Middle frontal gyrus (tissue), 1 donor: ENCODE data around the gene ANAPC4.

Source experiments
- DNase-seq: peaks from one replicate; pipeline ENCODE4 v3.0.0-alpha.2; 2015; ENCODE audit warnings: low spot score; ENCODE audit errors: extremely low spot score

The ANAPC4 gene

GRCh38 chr4:25378437-25378743 is 1.3 kb downstream of the ANAPC4 start:
- DNase-seq = no peak

- no peak for DNase-seq
Measured at GRCh38 chr4:25379591-25379990, 2.5 kb downstream of the ANAPC4 start.

DNA sequence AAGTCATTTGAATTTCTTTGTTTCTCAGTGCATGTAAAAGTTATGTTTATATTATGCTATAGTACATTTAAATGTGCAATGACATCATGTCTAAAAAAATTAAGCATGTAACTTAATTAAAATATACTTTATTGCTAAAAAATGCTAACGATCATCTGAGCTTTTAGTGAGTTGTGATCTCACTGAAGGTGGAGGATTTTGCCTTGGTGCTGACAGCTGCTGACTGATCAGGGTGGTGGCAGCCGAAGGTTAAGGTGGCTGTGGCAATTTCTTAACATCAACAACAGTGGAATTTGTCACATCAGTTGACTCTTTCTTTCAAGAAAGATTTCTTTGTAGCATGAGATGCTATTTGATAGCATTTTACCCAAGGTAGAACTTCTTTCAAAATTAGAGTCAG is 6.6 kb downstream of the ANAPC4 start:
- no peak for DNase-seq

DNA sequence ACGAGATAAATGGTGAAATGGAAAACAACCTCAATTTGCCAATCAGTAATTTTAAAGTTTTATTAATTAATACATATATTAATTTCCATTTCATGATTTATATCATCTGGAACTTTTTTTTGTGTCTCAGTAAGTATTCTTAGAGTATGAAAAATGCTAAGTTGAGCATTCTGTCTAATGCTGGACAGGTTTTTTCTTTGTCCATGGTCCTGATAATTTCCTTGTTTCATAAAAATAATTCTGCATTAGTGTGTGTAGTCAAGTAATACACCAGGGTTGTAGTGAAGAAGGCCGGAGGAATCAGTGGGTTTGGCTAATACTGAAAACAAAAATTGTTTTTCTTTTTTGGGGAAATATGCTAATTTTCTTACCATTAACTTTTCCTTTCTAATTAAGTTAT is 9.9 kb downstream of the ANAPC4 start:
- no peak for DNase-seq

GRCh38 chr4:25397305-25397704 is 20.2 kb downstream of the ANAPC4 start:
- DNase-seq = no peak

- DNase-seq = no peak
Measured at GRCh38 chr4:25399510-25399909, 22.4 kb downstream of the ANAPC4 start.

DNA sequence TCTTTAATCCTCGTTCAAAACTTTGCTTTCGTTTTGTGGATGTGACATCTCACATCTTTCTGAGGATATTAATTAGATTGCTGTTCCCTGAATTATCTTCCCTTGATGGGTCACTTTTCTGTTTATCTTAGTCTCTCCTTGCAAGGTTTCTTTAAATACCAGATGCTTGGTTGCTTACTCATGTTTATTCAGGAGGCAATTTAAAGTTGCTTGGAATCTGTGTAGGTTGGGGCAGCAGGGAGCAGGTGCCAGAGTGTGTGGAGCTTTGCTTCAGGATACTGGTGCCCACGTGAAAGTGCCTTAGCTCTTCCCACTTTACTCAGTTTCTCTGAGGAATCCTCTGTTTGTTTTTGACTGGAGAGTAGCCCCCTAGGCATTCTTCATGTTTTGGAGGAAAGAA is 24.0 kb downstream of the ANAPC4 start:
- DNase-seq = no peak

GRCh38 chr4:25402521-25402920 is 25.5 kb downstream of the ANAPC4 start:
- no peak for DNase-seq

- DNase-seq = no peak
Measured at GRCh38 chr4:25403699-25404098, 26.6 kb downstream of the ANAPC4 start.

DNA sequence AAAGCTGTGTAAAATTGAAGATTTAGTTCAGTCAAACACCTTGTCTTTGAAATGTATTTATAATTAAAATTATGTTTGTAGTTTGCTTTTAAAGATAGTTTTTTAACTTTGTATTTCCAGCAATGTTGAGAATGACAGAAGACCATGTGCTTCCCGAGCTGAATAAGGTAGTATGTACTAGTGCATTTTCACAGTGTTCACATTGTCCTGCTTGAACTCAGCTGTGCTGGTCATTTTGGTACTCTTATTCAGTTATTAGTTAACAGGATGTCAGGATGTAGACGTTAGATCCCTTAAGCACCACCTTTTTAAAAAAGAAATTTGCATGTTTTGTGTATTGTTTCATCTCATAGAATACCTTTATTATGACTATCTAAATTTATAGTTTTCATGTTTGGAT is 28.4 kb downstream of the ANAPC4 start:
- DNase-seq = no peak

DNA sequence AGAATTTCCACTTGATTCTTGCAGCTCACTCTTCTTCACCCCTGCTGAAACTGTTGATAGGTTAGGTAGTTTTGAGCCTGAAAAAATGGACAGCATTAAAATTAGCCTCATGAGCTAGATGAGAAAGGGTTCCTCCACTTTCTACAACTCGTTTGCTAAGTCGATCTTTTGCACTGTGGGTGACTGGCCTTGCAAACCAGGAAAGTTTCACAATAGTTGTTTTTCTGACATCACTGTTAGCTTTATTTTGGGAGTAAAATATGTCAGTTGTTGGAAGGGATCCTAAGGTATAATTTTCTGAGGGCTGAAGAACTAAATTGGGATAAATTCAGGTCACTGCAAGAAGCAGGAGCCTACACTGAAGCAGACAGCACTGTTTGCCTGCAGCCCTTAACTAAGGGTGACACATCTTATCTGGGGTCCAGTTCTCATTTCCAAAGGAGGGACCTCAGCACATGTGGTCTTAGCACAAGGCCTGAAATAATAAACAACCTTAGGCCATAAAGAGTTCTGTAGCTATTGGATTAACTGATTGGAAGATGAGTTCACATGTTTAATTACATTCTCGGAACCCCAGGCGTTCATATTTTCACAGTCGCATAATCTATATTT is 29.1 kb downstream of the ANAPC4 start:
- DNase-seq = no peak

GRCh38 chr4:25410820-25411529 is 33.9 kb downstream of the ANAPC4 start:
- DNase-seq = no peak

GRCh38 chr4:25413261-25413660 is 36.2 kb downstream of the ANAPC4 start:
- no peak for DNase-seq

DNA sequence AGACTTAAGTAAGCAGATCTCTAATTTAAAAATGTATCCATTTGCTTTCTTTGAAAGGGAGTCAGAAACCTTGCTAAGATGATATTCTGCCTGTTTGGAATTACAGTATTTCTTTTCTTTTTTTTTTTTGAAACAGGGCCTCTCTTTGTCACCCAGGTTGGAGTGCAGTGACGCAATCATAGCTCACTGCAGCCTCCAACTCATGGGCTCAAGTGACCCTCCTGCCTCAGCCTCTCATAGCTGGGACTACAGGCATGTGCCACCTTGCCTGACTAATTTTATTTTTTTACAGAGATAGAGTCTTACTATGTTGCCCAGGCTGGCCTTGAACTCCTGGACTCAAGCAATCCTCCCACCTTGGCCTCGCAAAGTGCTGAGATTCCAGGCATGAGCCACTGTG is 40.0 kb downstream of the ANAPC4 start:
- DNase-seq = no peak

DNA sequence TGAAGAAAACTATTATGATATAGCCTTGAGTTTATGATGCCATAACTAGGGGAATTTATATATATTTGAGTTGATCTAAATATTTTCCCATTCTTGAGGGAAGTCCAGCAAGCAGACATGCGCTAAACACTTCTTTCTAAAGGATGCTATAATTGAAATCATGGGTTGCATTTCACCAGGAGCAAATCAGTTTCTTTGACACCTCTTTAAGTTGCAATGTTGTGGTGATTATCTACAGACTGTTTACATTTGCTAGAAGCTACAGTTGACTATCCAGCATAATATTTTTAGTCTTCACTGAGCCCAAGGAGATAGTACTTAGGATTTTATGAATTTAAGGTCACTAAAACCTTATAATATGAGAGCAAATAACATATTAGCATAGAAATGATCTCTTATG is 43.9 kb downstream of the ANAPC4 start:
- no peak for DNase-seq

- DNase-seq = no peak
Measured at GRCh38 chr4:25421816-25422525, 44.9 kb downstream of the ANAPC4 start.

GRCh38 chr4:25423548-25423947 is 46.5 kb downstream of the ANAPC4 start:
- no peak for DNase-seq

DNA sequence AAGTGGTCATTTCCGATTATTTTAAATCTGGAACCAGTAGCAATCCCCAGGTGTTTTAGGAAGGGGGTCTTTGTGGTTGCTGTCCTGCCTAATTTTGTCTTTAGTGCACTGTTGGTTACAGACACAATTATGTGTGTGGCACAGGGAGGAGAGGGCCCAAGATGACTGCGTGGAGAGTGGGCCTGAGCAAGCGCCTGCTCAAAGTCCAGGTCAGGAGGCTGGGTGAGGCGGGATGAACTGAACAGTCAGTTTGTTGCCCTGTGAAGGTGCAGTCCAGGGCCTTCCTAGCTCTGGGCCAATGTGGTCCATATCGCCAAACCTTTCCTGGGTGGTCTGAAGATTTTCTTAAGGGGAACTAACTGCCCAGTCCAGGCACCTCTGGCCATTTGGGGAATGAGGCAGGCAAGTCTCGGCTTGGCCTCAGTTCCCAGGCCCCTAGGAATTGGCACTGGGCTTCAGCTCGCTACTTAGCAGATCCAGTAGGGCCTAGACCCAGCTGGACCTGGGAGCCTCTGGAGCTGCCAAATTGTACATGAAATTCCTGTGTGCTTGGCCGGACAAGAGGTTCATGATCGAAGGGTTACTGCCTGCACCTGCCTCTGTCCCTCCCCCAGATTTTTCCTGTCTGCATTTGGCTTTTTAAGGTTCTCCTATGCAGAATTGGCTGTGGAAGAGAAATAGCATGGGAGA is 47.6 kb downstream of the ANAPC4 start:
- DNase-seq = no peak

DNA sequence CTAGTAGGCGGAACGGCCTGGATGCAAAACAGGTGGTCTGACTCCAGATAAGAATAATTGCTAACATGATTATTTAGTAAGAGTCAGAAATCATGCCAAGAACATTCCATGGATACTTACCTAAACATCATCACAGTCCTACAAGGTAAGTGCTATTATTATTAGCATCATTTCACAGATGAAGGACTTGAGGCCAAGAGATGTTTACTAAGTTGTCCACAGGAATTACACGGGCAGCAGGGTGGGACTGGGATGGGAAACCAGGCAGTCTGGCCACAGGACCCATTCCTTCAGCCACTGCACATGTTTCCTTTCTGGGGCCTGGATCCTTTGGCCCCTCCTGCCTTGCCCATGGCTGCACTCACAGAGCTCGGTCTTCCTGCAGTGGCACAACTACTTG is 48.3 kb downstream of the ANAPC4 start:
- DNase-seq = no peak

DNA sequence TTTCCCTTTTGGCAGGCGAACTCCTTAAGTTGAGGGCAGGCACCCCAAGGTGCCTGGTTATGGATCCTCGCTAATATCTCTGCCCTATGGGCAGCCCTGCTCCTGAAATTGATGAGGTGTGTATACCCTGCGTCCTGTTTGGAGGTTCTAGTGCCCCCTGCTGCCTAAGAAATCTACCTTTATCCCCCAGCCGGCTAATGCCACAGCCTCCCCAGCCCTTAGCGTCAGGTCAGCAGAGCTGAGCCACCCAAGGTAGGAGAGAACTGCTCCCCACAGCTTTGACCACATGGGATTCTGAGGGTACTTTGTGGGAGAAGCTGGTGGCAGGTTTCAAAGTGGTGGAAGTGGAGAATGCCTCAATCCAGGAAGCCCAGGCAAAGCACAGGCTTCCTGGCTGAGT is 50.8 kb downstream of the ANAPC4 start:
- no peak for DNase-seq

GRCh38 chr4:25430630-25431029 is 53.6 kb downstream of the ANAPC4 start:
- no peak for DNase-seq
